Glutamatergic neuron (in vitro differentiated cells): ENCODE measurements around the gene TMEM238. TPM values are rescaled to one million over a fixed set of nuclear protein-coding genes. Genes with fewer than 3 reads are reported as not detected.
A peak's percentile ranks its signal among the peaks of the same experiment; 100 is the strongest.

Source experiments
- DNase-seq: peaks from one replicate; pipeline ENCODE4 v3.0.0; 2022
- H3K27ac Mint-ChIP-seq: one replicate; pipeline ENCODE4 v1.8.0; 2020; ENCODE audit warnings: mild to moderate bottlenecking, mixed read lengths, inconsistent platforms; ENCODE audit not compliant: unreplicated experiment
- H3K27me3 Mint-ChIP-seq: one replicate; pipeline ENCODE4 v1.8.0; 2020; ENCODE audit warnings: mild to moderate bottlenecking, moderate library complexity, mixed read lengths, inconsistent platforms; ENCODE audit not compliant: unreplicated experiment
- H3K36me3 Mint-ChIP-seq: one replicate; pipeline ENCODE4 v1.8.0; 2020; ENCODE audit warnings: mild to moderate bottlenecking, mixed read lengths, inconsistent platforms; ENCODE audit not compliant: unreplicated experiment
- H3K4me1 Mint-ChIP-seq: one replicate; pipeline ENCODE4 v1.8.0; 2020; ENCODE audit warnings: mild to moderate bottlenecking, low read depth, mixed read lengths, inconsistent platforms; ENCODE audit not compliant: unreplicated experiment
- H3K4me3 Mint-ChIP-seq: one replicate; pipeline ENCODE4 v1.8.0; 2020; ENCODE audit warnings: mild to moderate bottlenecking, mixed read lengths, inconsistent platforms; ENCODE audit not compliant: unreplicated experiment
- H3K9me3 Mint-ChIP-seq: one replicate; pipeline ENCODE4 v1.8.0; 2020; ENCODE audit warnings: mild to moderate bottlenecking, moderate library complexity, mixed read lengths, inconsistent platforms; ENCODE audit not compliant: unreplicated experiment
- total RNA-seq: library from RNA; stranded (reverse); fragmentation: NEBNext Ultra II Directional; extraction: Animal tissue kit (Norgen Biotek cat#: 25700); gene quantifications from one replicate; pipeline ENCODE4 v1.2.1, GENCODE V29; 2021; ENCODE audit not compliant: unreplicated experiment
- TF ChIP-seq, protein P1 (sequence below): fragments of 200-600 bp; sonication (generic); IDR thresholded peaks from one replicate; pipeline ENCODE4 v1.5.0; 2021; ENCODE audit not compliant: partially characterized antibody, unreplicated experiment

TMEM238 gene
- total RNA-seq, 1 donor from 2014 or later = 1.3 TPM

DNA sequence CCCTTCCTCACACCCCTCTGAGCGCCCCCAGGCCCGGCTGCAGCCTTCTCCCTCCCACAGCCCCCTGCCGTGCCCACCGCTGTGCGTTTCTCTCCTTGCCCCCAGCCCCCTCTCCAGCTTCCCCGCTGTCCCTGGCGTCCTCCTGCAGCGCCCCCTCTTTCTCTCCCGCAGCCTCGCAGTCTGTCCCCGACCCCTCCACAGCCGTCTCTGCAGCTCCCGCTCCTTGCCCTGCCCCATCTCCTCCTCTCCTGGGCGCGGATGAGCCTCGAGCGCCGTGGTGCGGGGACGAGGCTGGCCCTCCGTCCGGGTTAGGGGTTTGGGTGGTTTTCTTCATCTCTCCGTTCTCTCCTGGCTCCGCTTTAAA, 43.3 kb downstream of the TMEM238 start:
- H3K4me3 Mint-ChIP-seq = peak overlapping the region; percentile 78
- H3K4me1 Mint-ChIP-seq = peaks cover 17% of the 10 kb centered on the region
- TF ChIP-seq, protein P1, sequence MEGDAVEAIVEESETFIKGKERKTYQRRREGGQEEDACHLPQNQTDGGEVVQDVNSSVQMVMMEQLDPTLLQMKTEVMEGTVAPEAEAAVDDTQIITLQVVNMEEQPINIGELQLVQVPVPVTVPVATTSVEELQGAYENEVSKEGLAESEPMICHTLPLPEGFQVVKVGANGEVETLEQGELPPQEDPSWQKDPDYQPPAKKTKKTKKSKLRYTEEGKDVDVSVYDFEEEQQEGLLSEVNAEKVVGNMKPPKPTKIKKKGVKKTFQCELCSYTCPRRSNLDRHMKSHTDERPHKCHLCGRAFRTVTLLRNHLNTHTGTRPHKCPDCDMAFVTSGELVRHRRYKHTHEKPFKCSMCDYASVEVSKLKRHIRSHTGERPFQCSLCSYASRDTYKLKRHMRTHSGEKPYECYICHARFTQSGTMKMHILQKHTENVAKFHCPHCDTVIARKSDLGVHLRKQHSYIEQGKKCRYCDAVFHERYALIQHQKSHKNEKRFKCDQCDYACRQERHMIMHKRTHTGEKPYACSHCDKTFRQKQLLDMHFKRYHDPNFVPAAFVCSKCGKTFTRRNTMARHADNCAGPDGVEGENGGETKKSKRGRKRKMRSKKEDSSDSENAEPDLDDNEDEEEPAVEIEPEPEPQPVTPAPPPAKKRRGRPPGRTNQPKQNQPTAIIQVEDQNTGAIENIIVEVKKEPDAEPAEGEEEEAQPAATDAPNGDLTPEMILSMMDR = no peak
- H3K27ac Mint-ChIP-seq = peak overlapping the region; percentile 76
- peak; percentile 71 for DNase-seq
- H3K27me3 Mint-ChIP-seq = peaks cover 24% of the 10 kb centered on the region
- peaks cover 14% of the 10 kb centered on the region for H3K9me3 Mint-ChIP-seq
- H3K36me3 Mint-ChIP-seq = peaks cover 3% of the 10 kb centered on the region

DNA sequence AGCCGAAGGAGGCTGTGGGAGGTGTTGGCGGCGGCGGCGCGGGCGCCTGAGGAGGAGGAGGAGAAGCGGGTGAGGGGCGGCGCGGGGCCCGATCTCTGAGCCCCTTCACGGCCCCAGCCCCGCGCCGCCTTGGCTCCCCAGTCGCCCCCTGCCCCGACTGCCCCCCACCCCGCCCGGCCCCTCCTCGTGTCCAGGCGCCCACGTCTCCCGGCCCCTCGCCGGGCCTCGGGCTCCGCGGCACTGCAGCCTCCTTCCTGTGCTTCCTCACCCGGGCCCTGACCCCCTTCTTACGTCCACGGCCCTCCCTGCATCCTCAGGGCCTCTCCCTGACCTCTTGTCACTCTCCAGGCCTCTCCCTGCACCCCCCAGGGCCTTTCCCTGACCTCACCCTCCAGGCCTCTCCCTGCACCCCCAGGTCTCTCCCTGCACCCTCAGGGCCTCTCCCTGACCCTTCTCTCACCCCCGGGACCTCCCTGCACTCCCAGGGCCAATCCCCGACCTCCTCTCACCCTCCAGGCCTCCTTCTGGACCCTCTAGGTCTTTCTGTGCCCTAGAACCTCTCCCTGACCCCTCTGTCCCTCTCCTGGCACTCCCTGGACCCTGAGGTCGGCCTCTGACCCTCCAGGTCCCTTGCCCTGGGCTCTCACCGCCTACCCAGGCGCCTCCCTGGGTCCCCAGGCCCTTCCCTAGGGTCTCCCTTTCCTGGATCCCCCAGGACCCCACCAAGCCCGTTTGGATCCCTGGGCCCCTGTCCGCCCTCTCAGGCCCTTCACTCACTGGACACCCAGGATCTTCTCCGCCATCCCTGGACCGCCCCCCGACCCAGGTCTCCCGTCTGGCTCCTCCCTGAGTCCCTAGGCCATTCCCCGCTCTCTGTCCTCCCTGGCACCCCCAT, 44.0 kb downstream of the TMEM238 start:
- DNase-seq = peak; percentile 54
- Mint-ChIP-seq H3K4me3 (peak overlapping the region; percentile 91), H3K36me3 (peaks cover 3% of the 10 kb centered on the region), H3K9me3 (peaks cover 14% of the 10 kb centered on the region), H3K27ac (peak overlapping the region; percentile 100), H3K27me3 (peaks cover 21% of the 10 kb centered on the region), H3K4me1 (peaks cover 11% of the 10 kb centered on the region)
- TF ChIP-seq, protein P1 = no peak

DNA sequence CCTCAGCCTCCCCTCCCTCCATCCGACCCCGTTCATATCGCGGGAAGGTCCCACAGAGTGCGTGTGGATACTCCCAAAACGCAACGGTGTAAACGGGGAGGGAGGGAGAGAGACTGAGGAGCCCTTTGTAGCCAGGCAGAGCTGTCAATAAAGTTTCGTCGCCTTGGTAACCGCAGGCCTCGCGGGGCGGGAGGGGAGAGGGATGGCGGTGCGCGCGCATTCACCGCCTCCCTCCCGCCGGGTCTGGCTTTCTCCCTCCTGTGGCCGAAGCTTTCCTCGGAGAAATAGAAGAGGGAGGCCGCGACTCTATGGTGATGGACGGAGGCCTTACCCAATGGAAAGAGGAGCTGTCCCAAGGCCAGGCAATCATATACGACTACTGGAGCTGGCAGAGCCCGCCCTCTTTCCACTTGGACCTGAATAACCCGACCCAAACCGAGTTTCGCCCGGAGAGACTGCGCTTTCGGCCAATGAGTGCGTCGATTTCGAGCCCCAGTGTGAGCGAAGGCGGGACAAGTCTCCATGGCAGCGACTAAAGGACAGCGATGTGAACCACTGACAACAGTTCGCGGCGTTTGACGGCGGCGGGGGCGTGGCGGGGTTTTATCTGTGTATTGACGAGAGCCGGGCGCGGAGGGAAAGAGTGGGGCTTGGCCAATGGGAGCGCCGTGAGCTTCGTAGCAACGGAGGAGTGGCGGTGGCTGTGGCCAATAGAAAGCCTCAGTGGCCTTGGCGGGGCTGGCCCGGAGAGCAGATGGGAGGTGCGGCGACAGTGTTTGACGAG, 44.8 kb downstream of the TMEM238 start, which contains the start of gene KMT5C:
Gene KMT5C, plus strand, starts transcription at position 772 of the 784 bp plus-strand sequence. CDS start 2,061 bp downstream, outside the sequence.
- peak within 1 kb of the TSS; percentile 91 for H3K4me3 Mint-ChIP-seq
- TF ChIP-seq, protein P1 = no peak
- H3K4me1 Mint-ChIP-seq = peaks cover 7% of the 10 kb centered on the region
- DNase-seq = peak; percentile 100
- peaks cover 18% of the 10 kb centered on the region for H3K27me3 Mint-ChIP-seq
- H3K36me3 Mint-ChIP-seq = peaks cover 3% of the 10 kb centered on the region
- H3K27ac Mint-ChIP-seq = peak within 1 kb of the TSS; percentile 100
- peaks cover 14% of the 10 kb centered on the region for H3K9me3 Mint-ChIP-seq

DNA sequence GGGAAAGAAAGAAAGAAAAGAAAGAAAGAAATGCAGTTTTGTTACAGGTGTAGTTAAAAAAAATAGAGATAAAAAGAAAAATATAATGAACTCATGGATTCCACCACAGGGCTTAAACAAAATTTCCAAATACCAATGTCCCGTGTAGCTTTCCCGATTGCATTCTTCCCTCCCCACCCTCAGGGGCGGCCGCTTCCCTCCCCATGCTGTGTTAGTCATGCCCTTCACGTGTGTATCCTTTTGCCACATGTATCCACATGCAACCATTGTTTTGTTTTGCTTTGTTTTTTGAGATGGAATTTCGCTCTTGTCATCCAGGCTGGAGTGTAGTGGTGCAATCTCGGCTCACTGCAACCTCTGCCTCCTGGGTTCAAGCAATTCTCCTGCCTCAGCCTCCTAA, 48.0 kb downstream of the TMEM238 start:
- Mint-ChIP-seq H3K27ac (peak overlapping the region; percentile 52), H3K27me3 (peaks cover 16% of the 10 kb centered on the region), H3K36me3 (peaks cover 3% of the 10 kb centered on the region), H3K9me3 (peaks cover 14% of the 10 kb centered on the region), H3K4me3 (no peak overlapping the region), H3K4me1 (peaks cover 5% of the 10 kb centered on the region)
- DNase-seq = no peak
- TF ChIP-seq, protein P1 = no peak
